ENCODE measurements around the gene TBCD.

The TBCD gene

GRCh38 chr17:82832881-82833475 lies 81.1 kb downstream of the TBCD start:
- DNase-seq (ENCODE audit: low spot score), result no peak

- no peak for DNase-seq (ENCODE audit: low spot score)
Observed at GRCh38 chr17:82835122-82835521, 83.3 kb downstream of the TBCD start.

DNA sequence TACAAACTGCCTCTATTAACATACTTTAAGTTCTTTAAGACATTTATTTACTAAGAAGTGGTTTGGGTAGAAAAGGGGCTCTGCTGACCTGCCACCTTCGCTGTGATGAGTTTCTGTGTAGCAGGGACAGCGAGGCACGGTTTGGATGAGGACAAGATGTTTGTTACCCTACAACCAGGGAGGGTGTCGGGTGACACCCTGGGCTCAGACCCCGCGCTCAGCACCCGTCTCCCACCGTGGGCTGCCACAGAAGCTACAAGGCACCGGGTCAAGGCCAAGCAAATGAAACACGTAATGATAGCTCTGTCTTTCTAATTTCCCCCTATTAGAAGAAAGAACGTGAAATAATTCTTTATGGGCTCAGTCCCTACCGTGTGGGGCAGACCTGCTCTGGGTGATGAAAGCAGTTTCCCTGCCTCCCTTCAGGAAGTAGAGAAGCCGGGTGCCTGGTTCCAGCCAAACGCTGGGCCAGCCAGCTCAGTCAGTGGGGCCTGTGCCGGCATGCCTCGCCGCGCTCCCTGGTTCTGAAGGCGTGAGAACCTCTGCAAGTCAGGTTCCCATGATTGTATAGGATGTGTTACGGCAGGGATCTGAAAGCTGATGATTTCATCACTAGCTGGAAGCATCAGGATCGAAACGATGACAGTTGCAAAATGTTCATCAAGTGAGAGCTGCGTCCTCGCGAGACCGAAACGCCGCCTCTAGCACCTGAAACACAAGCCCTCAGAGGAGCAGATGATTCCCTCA lies 84.1 kb downstream of the TBCD start:
- DNase-seq (ENCODE audit: low spot score), result no peak

- no peak for DNase-seq (ENCODE audit: low spot score)
Observed at GRCh38 chr17:82836823-82837357, 85.0 kb downstream of the TBCD start.

DNA sequence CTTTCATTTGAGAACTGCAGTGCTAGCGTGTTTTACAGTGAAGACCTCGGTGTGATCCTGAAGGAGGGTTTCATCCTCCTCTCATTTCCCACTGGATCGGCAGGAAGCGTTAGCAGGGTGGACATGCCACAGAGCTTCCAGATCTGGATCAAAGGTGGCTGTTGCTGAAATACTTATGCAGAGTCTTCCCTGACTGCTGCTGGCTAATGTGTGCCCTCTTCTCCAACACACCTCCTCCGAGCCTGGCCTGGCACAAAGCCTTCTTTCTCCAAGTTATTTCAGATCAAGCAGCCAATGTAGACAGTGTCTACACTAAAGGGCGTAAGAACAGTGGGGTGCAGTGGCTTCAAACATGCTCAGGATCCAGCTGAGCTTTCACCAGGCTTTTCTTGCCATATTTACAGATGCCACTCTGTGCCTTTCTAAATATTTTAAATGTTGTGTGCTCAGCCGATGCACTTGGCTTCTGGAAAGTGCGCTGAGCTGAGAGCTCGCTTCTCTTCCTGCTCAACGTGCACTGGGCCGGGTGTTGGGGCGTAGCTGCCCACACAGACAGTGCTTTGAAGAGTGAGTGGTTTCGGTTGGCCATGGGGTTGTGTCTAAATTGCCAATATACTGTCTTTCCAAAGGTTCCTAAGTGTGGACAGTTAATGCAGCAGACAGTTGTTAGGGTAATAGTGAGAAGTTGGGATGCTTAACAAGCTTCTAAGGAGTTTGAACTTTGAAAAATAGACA lies 85.9 kb downstream of the TBCD start:
- no peak for DNase-seq (ENCODE audit: low spot score)

DNA sequence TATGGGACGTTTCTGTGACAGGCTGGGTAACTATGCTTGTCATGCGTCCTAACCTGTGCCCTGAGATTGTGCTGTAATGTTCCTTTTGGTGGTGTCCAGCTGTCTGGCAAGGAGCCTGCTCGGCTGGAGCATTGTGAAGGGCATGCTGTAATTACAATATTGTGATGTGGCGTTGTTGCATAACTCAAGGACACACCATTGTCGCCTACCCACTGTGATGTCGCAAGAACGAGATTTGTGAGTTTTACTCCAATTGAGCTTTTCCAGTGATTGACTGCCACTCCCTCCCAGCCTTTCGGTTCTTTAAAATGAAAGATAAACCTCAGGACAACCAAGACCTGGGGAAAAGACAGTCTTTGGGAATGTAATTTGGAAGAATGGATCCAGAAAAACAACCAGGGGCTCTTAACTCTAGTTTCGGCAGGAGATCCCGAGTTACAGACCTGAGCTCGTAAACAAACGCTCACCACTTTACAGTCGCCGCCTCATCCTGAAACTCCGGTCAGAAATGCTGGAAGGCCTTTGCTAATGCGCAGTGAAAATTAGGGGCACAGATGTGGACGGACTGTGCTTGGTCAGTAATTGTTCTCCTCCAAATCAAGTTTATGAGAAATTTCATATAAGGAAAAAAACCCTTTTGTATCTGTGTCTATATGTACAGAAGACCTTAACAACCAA lies 86.7 kb downstream of the TBCD start:
- DNase-seq (ENCODE audit: low spot score), result no peak

DNA sequence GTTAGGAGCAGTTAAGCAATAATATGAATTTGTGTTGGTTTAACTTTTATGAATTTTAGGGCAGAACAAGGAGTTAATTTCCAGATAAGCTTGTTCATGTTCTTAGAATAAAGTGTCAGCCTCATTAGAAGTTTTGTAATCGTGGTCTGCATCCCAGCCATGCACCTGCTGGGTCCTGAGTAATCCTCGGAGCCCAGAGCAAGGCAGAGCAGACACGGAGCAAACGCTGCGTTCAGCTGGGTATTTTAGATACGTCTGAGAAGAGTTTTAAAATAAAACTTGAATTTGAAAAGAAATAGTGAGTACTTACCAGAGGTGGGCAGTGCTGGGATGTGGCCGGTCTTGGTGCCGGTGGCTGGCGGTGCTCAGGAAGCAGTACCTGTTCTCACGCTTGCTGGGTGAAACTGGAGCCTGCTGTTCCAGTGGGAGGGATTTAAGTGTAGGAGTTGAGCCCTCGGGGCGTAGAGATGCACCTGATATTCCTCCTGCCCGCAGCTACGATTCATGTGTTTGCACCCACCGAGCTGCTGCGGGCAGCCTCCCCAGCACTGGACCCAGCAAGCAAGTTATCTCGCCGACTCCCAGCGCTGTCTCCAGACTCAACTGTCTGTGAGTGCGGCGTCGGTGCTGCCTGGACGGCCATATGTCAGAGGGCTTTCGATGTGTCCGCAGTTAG lies 87.9 kb downstream of the TBCD start, which contains the start of gene ZNF750:
Gene ZNF750, minus strand, starts transcription at position 406 of the 676 bp plus-strand sequence. CDS start 7,568 bp downstream, outside the sequence.
- no peak for DNase-seq (ENCODE audit: low spot score)

- DNase-seq (ENCODE audit: low spot score), result no peak
Observed at GRCh38 chr17:82840431-82840831, 88.6 kb downstream of the TBCD start.

GRCh38 chr17:82841921-82842596 lies 90.2 kb downstream of the TBCD start:
- DNase-seq (ENCODE audit: low spot score), result no peak

- no peak for DNase-seq (ENCODE audit: low spot score)
Observed at GRCh38 chr17:82843904-82844680, 92.2 kb downstream of the TBCD start.

DNA sequence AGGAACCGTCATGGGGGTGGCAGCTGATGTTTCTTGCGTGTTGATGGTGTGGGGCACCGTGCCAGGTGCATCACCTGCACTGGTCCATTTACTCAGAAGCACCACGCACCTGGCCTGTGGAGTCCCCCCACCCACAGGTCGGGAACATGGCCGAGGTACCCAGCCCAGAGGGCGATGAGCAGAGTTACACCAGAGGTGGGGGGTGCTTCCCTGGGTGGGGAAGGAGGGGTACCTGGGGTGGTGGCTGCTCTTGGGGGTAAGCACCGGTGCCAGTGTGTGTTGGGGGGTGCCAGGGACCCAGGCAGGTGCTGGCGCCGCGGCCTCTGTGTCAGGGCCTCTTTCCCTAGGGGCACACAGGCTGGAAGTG lies 92.9 kb downstream of the TBCD start:
- DNase-seq (ENCODE audit: low spot score), result no peak

DNA sequence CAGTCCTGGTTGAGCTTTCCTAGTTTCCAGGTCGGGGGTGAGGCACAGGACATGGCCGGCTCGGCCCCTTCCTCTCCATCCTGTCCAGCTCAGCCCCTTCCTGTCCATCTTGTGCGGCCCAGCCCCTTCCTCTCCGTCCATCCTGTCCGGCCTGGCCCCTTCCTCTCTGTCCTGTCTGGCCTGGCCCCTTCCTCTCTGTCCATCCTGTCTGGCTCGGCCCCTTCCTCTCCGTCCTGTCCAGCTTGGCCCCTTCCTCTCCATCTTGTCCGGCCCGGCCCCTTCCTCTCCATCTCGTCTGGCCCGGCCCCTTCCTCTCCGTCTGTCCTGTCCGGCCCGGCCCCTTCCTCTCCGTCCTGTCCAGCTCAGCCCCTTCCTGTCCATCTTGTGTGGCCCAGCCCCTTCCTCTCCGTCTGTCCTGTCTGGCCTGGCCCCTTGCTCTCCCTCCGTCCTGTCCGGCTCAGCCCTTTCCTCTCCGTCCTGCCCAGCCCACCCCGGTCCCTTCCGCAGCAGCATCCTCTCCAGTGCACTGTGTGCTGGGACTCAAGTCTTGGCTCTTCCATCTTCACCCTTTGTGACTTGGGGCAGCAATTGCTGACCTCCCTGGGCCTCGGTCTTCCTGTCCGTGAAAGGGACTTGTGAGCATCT lies 93.4 kb downstream of the TBCD start:
- no peak for DNase-seq (ENCODE audit: low spot score)

- no peak for DNase-seq (ENCODE audit: low spot score)
Observed at GRCh38 chr17:82846061-82846691, 94.3 kb downstream of the TBCD start.

GRCh38 chr17:82848022-82848592 lies 96.2 kb downstream of the TBCD start:
- no peak for DNase-seq (ENCODE audit: low spot score)

- DNase-seq (ENCODE audit: low spot score), result no peak
Observed at GRCh38 chr17:82849076-82849945, 97.4 kb downstream of the TBCD start.

DNA sequence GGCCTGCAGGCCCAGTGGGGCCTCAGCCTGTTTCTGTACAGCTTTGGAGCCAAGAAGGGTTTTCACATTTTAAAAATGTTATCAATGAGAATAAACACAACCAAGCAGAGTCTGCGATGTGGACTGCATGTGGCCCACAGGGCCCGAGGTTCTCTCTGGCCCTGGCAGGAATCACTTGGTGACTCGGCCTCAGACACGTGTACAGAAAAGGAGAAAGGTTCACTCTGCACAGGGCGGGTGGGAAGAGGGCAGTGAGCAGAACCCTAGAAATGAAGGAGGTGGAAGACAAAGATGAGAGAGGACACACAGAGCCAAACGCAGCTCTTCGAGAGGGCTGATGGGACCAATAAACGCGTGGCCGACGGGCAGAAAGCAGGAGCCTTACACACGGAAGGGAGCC lies 99.5 kb downstream of the TBCD start:
- DNase-seq (ENCODE audit: low spot score), result no peak

DNA sequence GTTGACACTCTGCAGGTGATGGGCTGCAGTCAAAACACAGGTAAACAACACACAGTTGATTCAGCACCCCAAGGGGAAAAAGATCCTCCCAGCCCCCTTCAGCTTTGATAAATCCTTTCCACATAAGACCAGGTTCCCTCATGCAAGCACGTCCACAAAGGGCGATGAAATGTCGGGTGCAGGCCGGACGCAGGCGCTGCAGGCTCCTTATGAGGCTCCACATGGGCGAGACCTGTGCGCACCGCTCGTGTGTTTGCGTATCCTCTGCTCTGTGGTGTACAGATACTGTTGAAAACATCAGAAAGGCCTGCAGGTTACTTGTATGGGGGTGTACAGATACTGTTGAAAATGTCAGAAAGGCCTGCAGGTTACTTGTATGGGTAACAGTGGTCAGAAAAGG lies 102.4 kb downstream of the TBCD start:
- no peak for DNase-seq (ENCODE audit: low spot score)

DNA sequence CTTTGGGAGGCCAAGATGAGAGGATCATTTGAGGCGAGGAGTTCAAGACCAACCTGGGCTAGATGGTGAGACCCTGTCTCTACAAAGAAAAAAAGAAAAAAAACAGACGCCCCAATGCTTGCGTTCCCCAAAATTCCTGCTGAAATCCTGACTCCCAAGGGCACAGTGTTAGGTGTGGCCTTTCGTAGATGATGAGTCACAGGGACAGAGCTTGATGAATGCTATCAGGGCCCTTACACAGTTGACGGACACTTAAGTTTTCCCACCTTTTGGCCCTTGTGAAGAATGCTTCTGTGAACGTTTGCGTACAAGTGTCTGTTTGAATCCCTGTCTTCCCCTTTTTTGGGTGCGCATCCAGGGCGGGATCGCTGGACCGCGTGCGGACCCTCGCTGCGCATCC lies 104.5 kb downstream of the TBCD start:
- DNase-seq (ENCODE audit: low spot score), result no peak
